Keratinocyte (primary cell): ENCODE measurements around the gene PARD3B. TPM values are rescaled to one million over a fixed set of nuclear protein-coding genes. Genes with fewer than 3 reads are reported as not detected.

Source experiments
- DNase-seq: peaks from one replicate; pipeline ENCODE4 v3.0.0-alpha.2; 2011; ENCODE audit warnings: low read depth, missing footprints, low spot score
- FAIRE-seq: peaks from 2 replicates; lab custom pipeline; 2011; peaks lifted over from hg19 to GRCh38; lab: Jason Lieb, UNC
- H2AFZ ChIP-seq: 2 replicates; pipeline ENCODE4 v1.6.0; 2012; ENCODE audit warnings: low read length, control low read depth, inconsistent platforms; ENCODE audit not compliant: control insufficient read depth
- H3K27ac ChIP-seq: 2 replicates; pipeline ENCODE4 v1.5.1; 2011; ENCODE audit warnings: low read length; ENCODE audit not compliant: control insufficient read depth, insufficient read depth
- H3K27me3 ChIP-seq: 3 replicates; pipeline ENCODE4 v1.6.0; 2011; ENCODE audit warnings: low read length; ENCODE audit not compliant: control insufficient read depth, insufficient read depth; ENCODE audit errors: extremely low read depth
- H3K36me3 ChIP-seq, 2 experiments: 2 replicates in 1 of 2; 3 replicates in 1 of 2; pipeline ENCODE4 v1.5.1; 2011; ENCODE audit warnings: low read length in 2 of 2, mild to moderate bottlenecking in 1 of 2; ENCODE audit not compliant: control insufficient read depth in 2 of 2, insufficient read depth in 2 of 2; ENCODE audit errors: extremely low read depth in 1 of 2
- H3K4me1 ChIP-seq: 3 replicates; pipeline ENCODE4 v1.5.1; 2011; ENCODE audit warnings: low read length; ENCODE audit not compliant: control insufficient read depth, insufficient read depth; ENCODE audit errors: extremely low read depth
- H3K4me2 ChIP-seq: 3 replicates; pipeline ENCODE4 v1.6.0; 2011; ENCODE audit warnings: low read depth, low read length; ENCODE audit not compliant: control insufficient read depth, insufficient read depth; ENCODE audit errors: extremely low read depth
- H3K4me3 ChIP-seq, 3 experiments: fragments of 200-600 bp in 1 of 3; sonication (generic) in 1 of 3; 2 replicates in 2 of 3; 3 replicates in 1 of 3; pipeline ENCODE4 v1.5.1; 2011 to 2016; ENCODE audit warnings: low read length in 3 of 3, mild to moderate bottlenecking in 3 of 3, control low read depth in 2 of 3, inconsistent platforms in 1 of 3, low read depth in 1 of 3, mixed read lengths in 1 of 3, mixed run types in 1 of 3, moderate library complexity in 1 of 3; ENCODE audit not compliant: control insufficient read depth in 2 of 3, insufficient read depth in 2 of 3; ENCODE audit errors: extremely low read depth in 1 of 3
- H3K79me2 ChIP-seq: 2 replicates; pipeline ENCODE4 v1.6.0; 2012; ENCODE audit warnings: low read length; ENCODE audit not compliant: control insufficient read depth, insufficient read depth
- H3K9ac ChIP-seq: 3 replicates; pipeline ENCODE4 v1.6.0; 2011; ENCODE audit warnings: low read length; ENCODE audit not compliant: control insufficient read depth, insufficient read depth; ENCODE audit errors: extremely low read depth
- H3K9me1 ChIP-seq: 3 replicates; pipeline ENCODE4 v1.6.0; 2011; ENCODE audit warnings: low read length; ENCODE audit not compliant: control insufficient read depth, insufficient read depth; ENCODE audit errors: extremely low read depth
- H3K9me3 ChIP-seq: 2 replicates; pipeline ENCODE4 v1.5.1; 2012; ENCODE audit warnings: low read depth, low read length; ENCODE audit not compliant: control insufficient read depth
- H4K20me1 ChIP-seq: 3 replicates; pipeline ENCODE4 v1.6.0; 2011; ENCODE audit warnings: low read length; ENCODE audit not compliant: control insufficient read depth, insufficient read depth; ENCODE audit errors: extremely low read depth
- EZH2 ChIP-seq: IDR thresholded peaks from one replicate; pipeline ENCODE4 v1.6.1; 2012; ENCODE audit warnings: inconsistent platforms, mild to moderate bottlenecking, low read length, moderate library complexity
- dilution Hi-C: fragments of 300-500 bp; cut with MboI; formaldehyde crosslinking; loops from one replicate; pipeline ENCODE4 v1.7.0; 2020; ENCODE audit warnings: low sequenced_read_pairs; ENCODE audit not compliant: extremely low pct_ligation_motif_present
- polyA plus RNA-seq, 5 experiments: library from polyadenylated mRNA; depleted of rRNA in 3 of 5; stranded (reverse) in 3 of 5; stranded (forward) in 1 of 5; unstranded in 1 of 5; fragments of >200 nt; gene quantifications; 1 replicate in 1 of 5; 2 replicates in 3 of 5; 3 replicates in 1 of 5; pipeline versions ENCODE4 v1.2.1 to v1.2.3, GENCODE V29; 2011 to 2012; ENCODE audit warnings: missing spikeins in 2 of 5, low read depth in 1 of 5, low replicate concordance in 1 of 5
- TF ChIP-seq, protein P1 (sequence below), 3 experiments: IDR thresholded peaks in 1 of 3; conservative IDR thresholded peaks in 1 of 3; optimal IDR thresholded peaks in 1 of 3; 2 replicates in 2 of 3; 3 replicates in 1 of 3; pipeline versions ENCODE3 to v1.5.1; 2011; ENCODE audit warnings: low read length in 3 of 3, mild to moderate bottlenecking in 3 of 3, moderate library complexity in 2 of 3, control low read depth in 1 of 3, inconsistent platforms in 1 of 3; ENCODE audit not compliant: insufficient read depth in 2 of 3; ENCODE audit errors: extremely low read depth in 1 of 3

Gene PARD3B
- polyA plus RNA-seq, 1 donor (not counting 4 experiments of a cell fraction or from before 2014, with no cell fraction given), result 1.2 TPM

DNA sequence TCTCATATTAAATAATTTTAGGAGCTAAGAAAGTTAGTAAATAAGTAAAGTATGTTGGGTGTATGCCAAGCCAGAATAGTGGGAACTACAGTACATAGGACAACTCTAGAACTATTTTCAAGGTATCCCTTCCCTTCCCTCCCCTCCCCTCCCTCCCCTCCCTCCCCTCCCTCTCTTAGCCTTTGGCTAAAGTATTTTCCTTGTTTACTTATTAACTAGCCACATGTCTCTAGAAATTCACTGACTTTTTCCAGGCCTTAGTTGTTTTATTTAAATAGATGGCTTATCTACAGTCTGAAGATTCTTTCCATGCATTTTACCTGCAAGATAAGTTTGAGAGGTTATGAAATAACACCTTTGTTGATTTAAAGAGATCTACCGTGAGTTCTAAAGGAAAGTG lies 402.1 kb downstream of the PARD3B start:
- H3K27me3 ChIP-seq, result no peaks in the 10 kb centered on the region
- H3K4me2 ChIP-seq, result no peak overlapping the region
- no peak for FAIRE-seq
- no peaks in the 10 kb centered on the region for H3K9me3 ChIP-seq
- no peaks in the 10 kb centered on the region for H3K4me1 ChIP-seq
- H3K36me3 ChIP-seq, result no peaks in the 10 kb centered on the region
- H3K4me3 ChIP-seq, result no peak overlapping the region
- H4K20me1 ChIP-seq, result no peaks in the 10 kb centered on the region
- no peak for DNase-seq
- H3K9me1 ChIP-seq, result no peaks in the 10 kb centered on the region
- H3K9ac ChIP-seq, result no peak overlapping the region
- dilution Hi-C loops, result no loop called here
- no peak overlapping the region for H2AFZ ChIP-seq
- H3K79me2 ChIP-seq, result no peaks in the 10 kb centered on the region
- TF ChIP-seq, protein P1, sequence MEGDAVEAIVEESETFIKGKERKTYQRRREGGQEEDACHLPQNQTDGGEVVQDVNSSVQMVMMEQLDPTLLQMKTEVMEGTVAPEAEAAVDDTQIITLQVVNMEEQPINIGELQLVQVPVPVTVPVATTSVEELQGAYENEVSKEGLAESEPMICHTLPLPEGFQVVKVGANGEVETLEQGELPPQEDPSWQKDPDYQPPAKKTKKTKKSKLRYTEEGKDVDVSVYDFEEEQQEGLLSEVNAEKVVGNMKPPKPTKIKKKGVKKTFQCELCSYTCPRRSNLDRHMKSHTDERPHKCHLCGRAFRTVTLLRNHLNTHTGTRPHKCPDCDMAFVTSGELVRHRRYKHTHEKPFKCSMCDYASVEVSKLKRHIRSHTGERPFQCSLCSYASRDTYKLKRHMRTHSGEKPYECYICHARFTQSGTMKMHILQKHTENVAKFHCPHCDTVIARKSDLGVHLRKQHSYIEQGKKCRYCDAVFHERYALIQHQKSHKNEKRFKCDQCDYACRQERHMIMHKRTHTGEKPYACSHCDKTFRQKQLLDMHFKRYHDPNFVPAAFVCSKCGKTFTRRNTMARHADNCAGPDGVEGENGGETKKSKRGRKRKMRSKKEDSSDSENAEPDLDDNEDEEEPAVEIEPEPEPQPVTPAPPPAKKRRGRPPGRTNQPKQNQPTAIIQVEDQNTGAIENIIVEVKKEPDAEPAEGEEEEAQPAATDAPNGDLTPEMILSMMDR (optimal IDR thresholded peaks at IDR 0.05 in 1 of 3, IDR thresholded peaks at IDR 0.05 in 1 of 3, conservative IDR thresholded peaks at IDR 0.05 in 1 of 3; ENCODE audit: extremely low read depth in 1 of 3, insufficient read depth in 2 of 3, low read length in 3 of 3), result no peak
- no peak for TF ChIP-seq EZH2
- H3K27ac ChIP-seq, result no peak overlapping the region

DNA sequence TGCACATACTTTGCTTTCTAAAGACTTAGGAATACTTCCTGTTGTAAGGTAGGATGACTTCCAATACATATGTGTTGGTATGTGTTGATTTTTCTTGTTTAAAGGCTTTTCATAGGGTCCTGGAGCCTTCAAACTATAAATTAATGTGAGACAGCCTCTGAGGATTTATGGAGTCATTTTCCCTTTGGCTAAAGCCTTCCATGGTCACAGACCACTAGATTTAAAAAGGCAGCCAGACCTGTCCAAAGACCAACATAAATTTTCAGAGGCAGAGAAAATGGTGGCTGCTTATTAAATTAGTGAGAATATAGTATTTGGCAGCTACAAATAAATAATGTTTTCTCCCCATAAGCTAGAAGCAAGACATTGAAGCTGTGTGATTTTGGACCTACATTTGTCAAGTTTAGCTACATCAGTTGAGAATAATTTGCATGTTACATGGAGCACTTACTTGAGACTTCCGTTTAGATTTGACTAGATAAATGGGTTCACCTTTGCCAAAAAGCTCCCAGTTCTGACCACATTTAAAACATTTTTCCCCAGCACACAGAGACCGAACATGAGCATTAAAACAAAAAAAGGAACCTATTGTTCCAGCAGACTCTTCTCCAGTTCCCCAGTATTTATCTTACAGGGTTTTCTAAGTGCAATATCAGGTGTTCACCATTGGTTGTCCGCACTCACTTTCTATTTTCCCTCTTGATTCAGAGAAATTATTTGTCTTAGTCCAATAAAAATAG lies 402.9 kb downstream of the PARD3B start:
- no peaks in the 10 kb centered on the region for H3K27me3 ChIP-seq
- H3K9ac ChIP-seq, result no peak overlapping the region
- DNase-seq, result no peak
- no peaks in the 10 kb centered on the region for H4K20me1 ChIP-seq
- no peaks in the 10 kb centered on the region for H3K9me1 ChIP-seq
- no peak overlapping the region for H3K4me2 ChIP-seq
- H3K4me1 ChIP-seq, result no peaks in the 10 kb centered on the region
- H3K9me3 ChIP-seq, result no peaks in the 10 kb centered on the region
- H3K27ac ChIP-seq, result no peak overlapping the region
- H3K4me3 ChIP-seq, result no peak overlapping the region
- no peaks in the 10 kb centered on the region for H3K36me3 ChIP-seq
- H2AFZ ChIP-seq, result no peak overlapping the region
- dilution Hi-C loops, result no loop called here
- H3K79me2 ChIP-seq, result no peaks in the 10 kb centered on the region
- no peak for FAIRE-seq
- TF ChIP-seq EZH2, result no peak
- TF ChIP-seq, protein P1 (optimal IDR thresholded peaks at IDR 0.05 in 1 of 3, IDR thresholded peaks at IDR 0.05 in 1 of 3, conservative IDR thresholded peaks at IDR 0.05 in 1 of 3; ENCODE audit: extremely low read depth in 1 of 3, insufficient read depth in 2 of 3, low read length in 3 of 3), result no peak
